GM20431 (cell line): Measurements from ENCODE around the gene TAS2R19.
"Not testable (repeated sequence)": the region's sequence is repeated elsewhere in the genome, so short reads cannot be mapped to it uniquely, and the experiment has no call there.

ENCODE experiments used
- in situ Hi-C: fragments of 300-500 bp; cut with MseI, MboI; formaldehyde crosslinking; loops from one replicate; pipeline ENCODE4 v1.15.0; 2020; ENCODE audit warnings: low sequenced_read_pairs; ENCODE audit not compliant: unreplicated experiment

TAS2R19 gene

GRCh38 chr12:11022520-11022919 is at the start of gene TAS2R19:
TSS of gene TAS2R19 (minus strand) at chr12:11022620. CDS start at chr12:11022571, 49 bp downstream.
- in situ Hi-C loops, result no loop called here

- in situ Hi-C loops, result no loop called here
Measured at GRCh38 chr12:11071414-11071813, 49.0 kb upstream of the TAS2R19 start.

GRCh38 chr12:11070999-11071398 is 48.6 kb upstream of the TAS2R19 start:
- in situ Hi-C loops, result no loop called here

- in situ Hi-C loops, result no loop called here
Measured at GRCh38 chr12:11069854-11070365, 47.5 kb upstream of the TAS2R19 start.

GRCh38 chr12:11067514-11067913 is 45.1 kb upstream of the TAS2R19 start:
- in situ Hi-C loops, result no loop called here

- in situ Hi-C loops, result not testable (repeated sequence)
Measured at GRCh38 chr12:11062194-11062593, 39.8 kb upstream of the TAS2R19 start, which contains the start of gene TAS2R46. TSS of gene TAS2R46 (minus strand) at chr12:11062294. CDS start at chr12:11062294, 0 bp downstream.

- in situ Hi-C loops, result no loop called here
Measured at GRCh38 chr12:11059784-11060183, 37.4 kb upstream of the TAS2R19 start.

- in situ Hi-C loops, result no loop called here
Measured at GRCh38 chr12:11059041-11059440, 36.6 kb upstream of the TAS2R19 start.

GRCh38 chr12:11055306-11055705 is 32.9 kb upstream of the TAS2R19 start:
- in situ Hi-C loops, result no loop called here

GRCh38 chr12:11049806-11050531 is 27.5 kb upstream of the TAS2R19 start:
- in situ Hi-C loops, result not testable (repeated sequence)

GRCh38 chr12:11041366-11041765 is 18.9 kb upstream of the TAS2R19 start:
- in situ Hi-C loops, result not testable (repeated sequence)

- in situ Hi-C loops, result no loop called here
Measured at GRCh38 chr12:11040162-11040561, 17.7 kb upstream of the TAS2R19 start.

GRCh38 chr12:11039171-11039570 is 16.8 kb upstream of the TAS2R19 start:
- in situ Hi-C loops, result no loop called here

- in situ Hi-C loops, result not testable (repeated sequence)
Measured at GRCh38 chr12:11033959-11034358, 11.5 kb upstream of the TAS2R19 start.

- in situ Hi-C loops, result no loop called here
Measured at GRCh38 chr12:11031307-11031706, 8.9 kb upstream of the TAS2R19 start, which contains the start of gene TAS2R31. TSS of gene TAS2R31 (minus strand) at chr12:11031407. CDS start at chr12:11031335, 72 bp downstream.

- in situ Hi-C loops, result no loop called here
Measured at GRCh38 chr12:11026118-11026517, 3.7 kb upstream of the TAS2R19 start.

- in situ Hi-C loops, result no loop called here
Measured at GRCh38 chr12:11023387-11023786, 967 bp upstream of the TAS2R19 start.

- in situ Hi-C loops, result no loop called here
Measured at GRCh38 chr12:11016937-11017336, 5.5 kb downstream of the TAS2R19 start.

- in situ Hi-C loops, result no loop called here
Measured at GRCh38 chr12:11015775-11016430, 6.5 kb downstream of the TAS2R19 start.

GRCh38 chr12:11014234-11014633 is 8.2 kb downstream of the TAS2R19 start:
- in situ Hi-C loops, result no loop called here

GRCh38 chr12:11007608-11008007 is 14.8 kb downstream of the TAS2R19 start:
- in situ Hi-C loops, result no loop called here
